K562 (cell line): ENCODE results near the gene ATRIP. TPM values are rescaled to one million over a fixed set of nuclear protein-coding genes. Genes with fewer than 3 reads are reported as not detected.

ENCODE experiments used
- DIDO1 ChIP-seq: fragments of 450-650 bp; IDR thresholded peaks from 2 replicates; pipeline ENCODE4 v1.6.1; 2016; ENCODE audit warnings: low read depth, missing biosample characterization, missing genetic modification characterization
- FOXP1 ChIP-seq: sonication (generic); formaldehyde crosslinking; IDR thresholded peaks from 2 replicates; pipeline ENCODE4 v1.8.0; 2022; ENCODE audit warnings: mild to moderate bottlenecking, missing genetic modification reagents
- HSF4 ChIP-seq: fragments of 250-450 bp; sonication (Bioruptor Pico); IDR thresholded peaks from 2 replicates; pipeline ENCODE4 v2.1.2; 2022; ENCODE audit warnings: mild to moderate bottlenecking, moderate library complexity, borderline replicate concordance
- MCM2 ChIP-seq: fragments of 450-650 bp; IDR thresholded peaks from 2 replicates; pipeline ENCODE4 v1.6.1; 2017; ENCODE audit warnings: low read depth, mild to moderate bottlenecking
- THRAP3 ChIP-seq: fragments of 450-650 bp; IDR thresholded peaks from 2 replicates; pipeline ENCODE4 v1.6.1; 2016; ENCODE audit warnings: mild to moderate bottlenecking, inconsistent platforms, borderline replicate concordance
- ZNF766 ChIP-seq: fragments of 200-800 bp; sonication (Bioruptor generic); conservative IDR thresholded peaks from 2 replicates; pipeline ENCODE4 v1.6.1; 2016; ENCODE audit warnings: missing genetic modification characterization, missing compliant biosample characterization
- polyA plus RNA-seq, 8 experiments: library from polyadenylated mRNA; depleted of rRNA in 4 of 8; stranded (reverse) in 5 of 8; unstranded in 3 of 8; fragments of >200 nt; fragmentation: Nextera tagmentation in 2 of 8; fragmentation: Illumina TruSeq in 1 of 8; extraction: Ambion mirVana in 2 of 8; extraction: Trizol in 1 of 8; gene quantifications; 2 replicates each; pipeline versions ENCODE4 v1.2.1 to v1.2.3, GENCODE V29; 2011 to 2014; ENCODE audit warnings: inconsistent platforms in 1 of 8, missing spikeins in 1 of 8
- total RNA-seq, 7 experiments: library from RNA; depleted of rRNA in 6 of 7; stranded (reverse); fragments of >200 nt in 6 of 7; fragmentation: Illumina TruSeq in 2 of 7; extraction: Trizol in 2 of 7; gene quantifications; 2 replicates each; pipeline versions ENCODE4 v1.2.1 to v1.2.3, GENCODE V29; 2011 to 2021; ENCODE audit warnings: low replicate concordance in 1 of 7
- TF ChIP-seq, protein P1 (sequence below): fragments of 250-450 bp; sonication (Bioruptor Pico); IDR thresholded peaks from 2 replicates; pipeline ENCODE4 v1.5.0; 2021; ENCODE audit warnings: mild to moderate bottlenecking, borderline replicate concordance

ATRIP gene
- total and polyA plus RNA-seq, 9 of the 15 experiments (the other 6 are each of a cell fraction or from before 2014, with no cell fraction given): 1.7 to 15.7 (median 10.5) TPM

DNA sequence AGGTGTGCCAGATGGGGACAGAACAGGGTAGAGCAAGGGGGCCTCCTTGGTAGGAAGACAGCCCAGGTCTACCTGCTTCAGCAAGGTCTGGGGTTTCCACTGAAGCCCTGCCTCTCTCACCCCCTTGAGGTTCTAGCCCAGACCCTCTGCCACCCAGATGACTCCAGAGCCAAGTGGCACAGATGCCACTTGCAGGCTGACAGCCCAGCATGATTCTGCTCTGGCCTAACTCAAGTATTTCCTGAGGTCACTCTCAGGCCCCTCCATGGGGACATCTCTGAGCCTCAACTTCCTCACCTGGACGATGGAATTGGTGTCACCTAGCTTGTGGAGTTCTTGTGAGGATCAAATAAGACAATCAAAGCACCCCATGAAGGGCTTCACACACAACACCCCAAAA lies 40.6 kb upstream of the ATRIP start (continued):
- TF ChIP-seq, protein P1, sequence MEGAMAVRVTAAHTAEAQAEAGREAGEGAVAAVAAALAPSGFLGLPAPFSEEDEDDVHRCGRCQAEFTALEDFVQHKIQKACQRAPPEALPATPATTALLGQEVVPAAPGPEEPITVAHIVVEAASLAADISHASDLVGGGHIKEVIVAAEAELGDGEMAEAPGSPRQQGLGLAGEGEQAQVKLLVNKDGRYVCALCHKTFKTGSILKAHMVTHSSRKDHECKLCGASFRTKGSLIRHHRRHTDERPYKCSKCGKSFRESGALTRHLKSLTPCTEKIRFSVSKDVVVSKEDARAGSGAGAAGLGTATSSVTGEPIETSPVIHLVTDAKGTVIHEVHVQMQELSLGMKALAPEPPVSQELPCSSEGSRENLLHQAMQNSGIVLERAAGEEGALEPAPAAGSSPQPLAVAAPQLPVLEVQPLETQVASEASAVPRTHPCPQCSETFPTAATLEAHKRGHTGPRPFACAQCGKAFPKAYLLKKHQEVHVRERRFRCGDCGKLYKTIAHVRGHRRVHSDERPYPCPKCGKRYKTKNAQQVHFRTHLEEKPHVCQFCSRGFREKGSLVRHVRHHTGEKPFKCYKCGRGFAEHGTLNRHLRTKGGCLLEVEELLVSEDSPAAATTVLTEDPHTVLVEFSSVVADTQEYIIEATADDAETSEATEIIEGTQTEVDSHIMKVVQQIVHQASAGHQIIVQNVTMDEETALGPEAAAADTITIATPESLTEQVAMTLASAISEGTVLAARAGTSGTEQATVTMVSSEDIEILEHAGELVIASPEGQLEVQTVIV (CRISPR knock-in tag): no peak
- TF ChIP-seq MCM2 (no peak), THRAP3 (no peak), HSF4 (CRISPR knock-in tag) (no peak), FOXP1 (CRISPR knock-in tag) (no peak), DIDO1 (tag) (no peak), ZNF766 (no peak)
